A673 (cell line): ENCODE measurements around the gene CDKN2B. TPM values are rescaled to one million over a fixed set of nuclear protein-coding genes. Genes with fewer than 3 reads are reported as not detected.

Source experiments
- BruUV-seq: library from RNA; stranded (reverse); fragments of 400-500 nt; replicated peaks from 2 replicates; lab custom pipeline; 2021; lab: Mats Ljungman, UMichigan
- CTCF ChIA-PET: fragments of 300-600 bp; sonication (Branson Sonifier 250); formaldehyde crosslinking; loops from one replicate; lab custom pipeline; 2022; ENCODE audit warnings: antibody characterized with exemption; lab: Charles Lee
- POLR2A ChIA-PET: fragments of 300-600 bp; sonication (Branson Sonifier 250); formaldehyde crosslinking; loops from one replicate; lab custom pipeline; 2022; ENCODE audit warnings: antibody characterized with exemption; ENCODE audit not compliant: low non-redundant PET; lab: Charles Lee
- DNase-seq: peaks from one replicate; pipeline ENCODE4 v3.0.0-alpha.2; 2015; ENCODE audit warnings: low spot score
- H3K27ac ChIP-seq: fragments of 200-600 bp; sonication (generic); 2 replicates; pipeline ENCODE4 v1.5.1; 2016; ENCODE audit warnings: mixed run types, low read depth, mild to moderate bottlenecking, mixed read lengths, antibody characterized with exemption, low read length; ENCODE audit not compliant: poor library complexity, severe bottlenecking
- H3K27me3 ChIP-seq: fragments of 200-600 bp; sonication (generic); replicated peaks from 2 replicates; pipeline ENCODE4 v1.6.1; 2017; ENCODE audit warnings: mixed run types, low read depth, mild to moderate bottlenecking, mixed read lengths, antibody characterized with exemption, low read length; ENCODE audit not compliant: insufficient read depth, poor library complexity
- H3K36me3 ChIP-seq: fragments of 200-600 bp; sonication (generic); 2 replicates; pipeline ENCODE4 v1.6.1; 2016; ENCODE audit warnings: mixed run types, mild to moderate bottlenecking, mixed read lengths, antibody characterized with exemption, low read length; ENCODE audit not compliant: insufficient read depth, poor library complexity, severe bottlenecking
- H3K4me1 ChIP-seq: fragments of 200-600 bp; sonication (generic); 2 replicates; pipeline ENCODE4 v1.6.1; 2017; ENCODE audit warnings: mixed run types, mild to moderate bottlenecking, mixed read lengths, antibody characterized with exemption, low read length; ENCODE audit not compliant: insufficient read depth, poor library complexity, severe bottlenecking
- H3K4me3 ChIP-seq: fragments of 200-600 bp; sonication (generic); 2 replicates; pipeline ENCODE4 v1.5.1; 2016; ENCODE audit warnings: low read depth, mixed run types, mild to moderate bottlenecking, mixed read lengths, low read length; ENCODE audit not compliant: poor library complexity, severe bottlenecking
- H3K9me3 ChIP-seq: fragments of 200-600 bp; sonication (generic); 2 replicates; pipeline ENCODE4 v1.6.1; 2016; ENCODE audit warnings: mixed run types, low read depth, mild to moderate bottlenecking, mixed read lengths, antibody characterized with exemption, low read length; ENCODE audit not compliant: poor library complexity, severe bottlenecking
- EZH2 ChIP-seq: fragments of 200-600 bp; sonication (generic); IDR thresholded peaks from 2 replicates; pipeline ENCODE4 v1.6.1; 2017; ENCODE audit warnings: borderline replicate concordance, low read depth, mild to moderate bottlenecking, mixed read lengths, antibody characterized with exemption, low read length; ENCODE audit not compliant: poor library complexity, severe bottlenecking
- intact Hi-C: fragments of 100-400 bp; cut with micrococcal nuclease; formaldehyde crosslinking; loops from one replicate; pipeline ENCODE4 v1.10.0; 2022; ENCODE audit not compliant: unreplicated experiment
- total RNA-seq: library from RNA; stranded (reverse); gene quantifications from 2 replicates; pipeline ENCODE4 v1.2.3, GENCODE V29; 2021
- TF ChIP-seq, protein P1 (sequence below): fragments of 300-800, 200-600 bp; sonication (generic); conservative IDR thresholded peaks from 2 replicates; pipeline ENCODE4 v1.5.1; 2017; ENCODE audit warnings: low read depth, mild to moderate bottlenecking, antibody characterized with exemption, low read length, moderate library complexity, mixed read lengths

CDKN2B gene
- total RNA-seq, 1 experiment from 2014 or later: not detected

DNA sequence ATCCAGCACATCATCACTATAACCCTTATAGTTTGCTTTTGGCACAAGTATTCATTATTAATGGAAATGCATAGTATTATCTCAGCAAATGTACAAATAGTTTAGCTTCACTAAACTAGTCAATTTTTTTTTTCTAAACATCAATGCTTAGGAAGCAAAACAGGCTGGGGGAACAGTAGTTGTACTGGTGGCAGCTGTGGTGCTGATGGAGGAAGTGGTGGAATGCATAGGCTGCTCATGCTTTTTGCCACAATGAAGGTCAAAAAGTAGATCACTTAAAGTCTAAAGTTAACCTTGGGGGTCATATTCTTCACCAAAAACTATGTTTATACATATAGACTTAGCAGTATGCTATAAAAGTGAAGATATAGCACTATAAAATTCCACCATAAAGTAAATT, 36.3 kb upstream of the CDKN2B start:
- ChIA-PET POLR2A (no interaction called here), CTCF (no interaction called here)
- Histone ChIP-seq H3K4me3 (no peak overlapping the region), H3K9me3 (no peaks in the 10 kb centered on the region), H3K4me1 (no peaks in the 10 kb centered on the region), H3K27me3 (no peaks in the 10 kb centered on the region), H3K27ac (no peak overlapping the region), H3K36me3 (no peaks in the 10 kb centered on the region)
- TF ChIP-seq, protein P1, sequence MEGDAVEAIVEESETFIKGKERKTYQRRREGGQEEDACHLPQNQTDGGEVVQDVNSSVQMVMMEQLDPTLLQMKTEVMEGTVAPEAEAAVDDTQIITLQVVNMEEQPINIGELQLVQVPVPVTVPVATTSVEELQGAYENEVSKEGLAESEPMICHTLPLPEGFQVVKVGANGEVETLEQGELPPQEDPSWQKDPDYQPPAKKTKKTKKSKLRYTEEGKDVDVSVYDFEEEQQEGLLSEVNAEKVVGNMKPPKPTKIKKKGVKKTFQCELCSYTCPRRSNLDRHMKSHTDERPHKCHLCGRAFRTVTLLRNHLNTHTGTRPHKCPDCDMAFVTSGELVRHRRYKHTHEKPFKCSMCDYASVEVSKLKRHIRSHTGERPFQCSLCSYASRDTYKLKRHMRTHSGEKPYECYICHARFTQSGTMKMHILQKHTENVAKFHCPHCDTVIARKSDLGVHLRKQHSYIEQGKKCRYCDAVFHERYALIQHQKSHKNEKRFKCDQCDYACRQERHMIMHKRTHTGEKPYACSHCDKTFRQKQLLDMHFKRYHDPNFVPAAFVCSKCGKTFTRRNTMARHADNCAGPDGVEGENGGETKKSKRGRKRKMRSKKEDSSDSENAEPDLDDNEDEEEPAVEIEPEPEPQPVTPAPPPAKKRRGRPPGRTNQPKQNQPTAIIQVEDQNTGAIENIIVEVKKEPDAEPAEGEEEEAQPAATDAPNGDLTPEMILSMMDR: no peak
- no peak for TF ChIP-seq EZH2
- DNase-seq: no peak
- intact Hi-C loops: no loop called here
- no TSS peak for BruUV-seq

DNA sequence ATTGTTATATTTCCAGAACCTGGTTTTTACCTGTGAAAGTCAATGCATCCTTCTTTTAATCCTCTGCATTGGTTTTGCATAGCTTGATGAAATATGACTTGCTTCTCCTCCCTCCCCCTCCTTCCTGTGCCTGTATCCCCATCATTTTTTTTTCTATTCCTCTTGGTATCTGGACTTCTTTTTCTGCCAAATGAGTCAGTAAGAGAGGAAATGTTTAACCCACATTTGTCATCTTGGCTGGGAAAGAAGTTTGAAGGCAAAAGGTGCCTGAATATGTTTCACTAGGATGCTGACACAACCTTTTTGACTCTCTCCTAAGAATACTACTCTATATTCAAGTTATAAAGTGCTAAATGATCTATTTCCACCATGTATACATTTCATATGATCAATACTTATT, 35.5 kb upstream of the CDKN2B start:
- no peak for DNase-seq
- ChIA-PET CTCF (no interaction called here), POLR2A (no interaction called here)
- no TSS peak for BruUV-seq
- intact Hi-C loops: no loop called here
- Histone ChIP-seq H3K27me3 (no peaks in the 10 kb centered on the region), H3K4me3 (no peak overlapping the region), H3K36me3 (no peaks in the 10 kb centered on the region), H3K4me1 (no peaks in the 10 kb centered on the region), H3K9me3 (no peaks in the 10 kb centered on the region), H3K27ac (no peak overlapping the region)
- no peak for TF ChIP-seq EZH2
- TF ChIP-seq, protein P1: no peak

DNA sequence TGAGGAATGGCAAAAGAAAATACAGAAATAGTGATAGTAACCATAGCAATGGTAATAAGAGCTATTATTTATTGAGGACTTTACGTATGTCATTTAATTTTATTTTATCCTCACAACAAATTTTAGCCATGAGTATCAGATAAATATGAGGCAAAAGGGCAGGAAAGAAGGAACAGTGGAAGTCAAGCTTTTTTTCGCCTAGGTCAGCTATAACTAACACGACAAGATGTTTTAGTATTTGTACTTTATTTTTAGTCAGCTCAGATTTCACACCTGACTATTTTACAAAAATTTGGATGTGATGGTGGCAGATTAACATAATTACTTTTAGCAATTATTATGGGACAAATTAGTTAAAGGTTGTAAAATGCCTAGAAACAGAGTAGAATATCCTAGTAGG, 34.8 kb upstream of the CDKN2B start:
- ChIA-PET POLR2A (no interaction called here), CTCF (no interaction called here)
- no peaks in the 10 kb centered on the region for H3K27me3 ChIP-seq
- no TSS peak for BruUV-seq
- TF ChIP-seq, protein P1: no peak
- no peak for TF ChIP-seq EZH2
- no peaks in the 10 kb centered on the region for H3K9me3 ChIP-seq
- H3K4me3 ChIP-seq: no peak overlapping the region
- H3K4me1 ChIP-seq: no peaks in the 10 kb centered on the region
- no peak overlapping the region for H3K27ac ChIP-seq
- DNase-seq: no peak
- no peaks in the 10 kb centered on the region for H3K36me3 ChIP-seq
- intact Hi-C loops: no loop called here
